Measurements from ENCODE around the gene HOXA3. TPM values are rescaled to one million over a fixed set of nuclear protein-coding genes. Genes with fewer than 3 reads are reported as not detected.

The HOXA3 gene
- total RNA-seq, 1 experiment from 2014 or later = 4.5 TPM

DNA sequence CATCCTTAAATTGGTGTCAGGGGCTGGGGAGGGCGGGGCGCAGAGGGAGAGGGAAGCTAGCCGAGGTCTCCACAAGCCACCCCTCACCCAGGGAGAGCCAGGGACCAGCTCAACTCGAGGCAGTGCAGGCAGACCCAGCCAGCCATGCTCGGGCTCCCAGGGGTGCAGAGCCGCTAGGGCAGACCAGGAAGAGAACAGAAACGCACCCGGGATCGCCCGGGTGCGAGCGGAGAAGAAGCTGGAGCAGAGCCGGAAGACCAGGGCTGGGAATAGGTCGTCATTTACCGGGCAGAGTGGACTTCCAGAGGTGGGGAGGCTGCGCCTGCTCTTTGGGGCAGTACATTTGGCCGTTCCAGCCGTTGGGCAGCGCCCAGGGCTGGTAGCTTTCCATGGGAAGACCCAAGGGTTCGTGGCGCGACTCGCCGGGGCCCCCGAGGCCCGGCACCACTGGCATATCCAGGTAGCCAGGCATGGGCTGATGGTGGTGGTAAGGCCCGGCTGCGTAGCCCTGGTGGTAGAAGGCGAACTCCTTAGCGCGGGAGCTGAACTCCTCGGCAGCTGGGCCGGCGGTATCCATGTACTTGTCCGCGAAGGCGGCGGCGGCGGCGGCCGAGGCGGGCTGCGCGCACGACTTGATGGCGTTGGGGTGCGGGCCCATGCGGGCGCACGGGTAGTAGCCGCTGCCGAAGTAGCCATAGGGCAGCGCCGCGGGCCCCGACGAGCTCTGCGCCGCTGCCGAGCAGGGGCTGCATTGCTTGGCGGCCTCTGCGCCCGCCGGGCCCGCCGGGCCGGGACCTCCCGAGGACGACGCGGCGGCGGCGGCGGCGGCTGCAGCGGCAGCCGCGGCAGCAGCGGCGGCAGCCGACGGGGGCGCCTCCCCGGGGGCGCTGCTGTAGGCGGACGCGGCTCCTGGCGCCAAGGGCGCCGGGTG, 46.8 kb upstream of the HOXA3 start:
- Histone ChIP-seq H4K20me1 (ENCODE audit: low read length) (peaks cover 12% of the 10 kb centered on the region; the same call in 1 of the 2 replicates), H3K79me2 (ENCODE audit: low read length) (peaks cover 95% of the 10 kb centered on the region), H3K27ac (ENCODE audit: low read length) (peak overlapping the region; percentile 53), H3K9me2 (replicated peaks; ENCODE audit: low read length) (no peaks in the 10 kb centered on the region), H2AFZ (ENCODE audit: low read length) (no peak overlapping the region), H3K9me3 (ENCODE audit: low read length) (no peaks in the 10 kb centered on the region), H3K36me3 (ENCODE audit: low read depth, low read length) (0 out of 2 replicates have a peak, but pooled peaks cover 6% of the 10 kb centered on the region), H3K4me2 (ENCODE audit: low read length) (peak overlapping the region; percentile 99), H3F3A (ENCODE audit: low read length, unreplicated experiment) (no peaks in the 10 kb centered on the region), H3K4me1 (ENCODE audit: insufficient read depth, low read length) (peaks cover 28% of the 10 kb centered on the region), H3K27me3 (ENCODE audit: low read length) (no peaks in the 10 kb centered on the region), H3K4me3 (ENCODE audit: low read length) (peak overlapping the region; percentile 91), H3K9ac (ENCODE audit: low read length) (peak overlapping the region; percentile 97)
- intact Hi-C loops (cut with micrococcal nuclease) = loop anchor here (5.0 kb wide), 2 partner anchors 543 to 893 kb away; partner anchors contain the start of gene TAX1BP1
- DNase-seq (peak; percentile 20), ATAC-seq (no peak)
- BruUV-seq (replicated peaks) = no TSS peak
- ChIA-PET CTCF (interaction anchor here (0.6 to 2.3 kb wide), 4 partner anchors 8 to 843 kb away, joined by 3 to 20 read pairs (median 4); no protein-coding TSS in a partner anchor), POLR2A (ENCODE audit: unreplicated experiment) (interaction anchor here (0.5 to 1.0 kb wide), 7 partner anchors 10 to 542 kb away, joined by 3 to 24 read pairs (median 4); no protein-coding TSS in a partner anchor)
- TF ChIP-seq EZH2phosphoT487 (IDR thresholded peaks at IDR 0.05; ENCODE audit: borderline replicate concordance, low read length) (no peak), EZH2 (IDR thresholded peaks at IDR 0.05; ENCODE audit: low read length, unreplicated experiment) (no peak)
- TF ChIP-seq, protein P1, sequence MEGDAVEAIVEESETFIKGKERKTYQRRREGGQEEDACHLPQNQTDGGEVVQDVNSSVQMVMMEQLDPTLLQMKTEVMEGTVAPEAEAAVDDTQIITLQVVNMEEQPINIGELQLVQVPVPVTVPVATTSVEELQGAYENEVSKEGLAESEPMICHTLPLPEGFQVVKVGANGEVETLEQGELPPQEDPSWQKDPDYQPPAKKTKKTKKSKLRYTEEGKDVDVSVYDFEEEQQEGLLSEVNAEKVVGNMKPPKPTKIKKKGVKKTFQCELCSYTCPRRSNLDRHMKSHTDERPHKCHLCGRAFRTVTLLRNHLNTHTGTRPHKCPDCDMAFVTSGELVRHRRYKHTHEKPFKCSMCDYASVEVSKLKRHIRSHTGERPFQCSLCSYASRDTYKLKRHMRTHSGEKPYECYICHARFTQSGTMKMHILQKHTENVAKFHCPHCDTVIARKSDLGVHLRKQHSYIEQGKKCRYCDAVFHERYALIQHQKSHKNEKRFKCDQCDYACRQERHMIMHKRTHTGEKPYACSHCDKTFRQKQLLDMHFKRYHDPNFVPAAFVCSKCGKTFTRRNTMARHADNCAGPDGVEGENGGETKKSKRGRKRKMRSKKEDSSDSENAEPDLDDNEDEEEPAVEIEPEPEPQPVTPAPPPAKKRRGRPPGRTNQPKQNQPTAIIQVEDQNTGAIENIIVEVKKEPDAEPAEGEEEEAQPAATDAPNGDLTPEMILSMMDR (conservative IDR thresholded peaks at IDR 0.05; ENCODE audit: low read depth, low read length) = no peak

DNA sequence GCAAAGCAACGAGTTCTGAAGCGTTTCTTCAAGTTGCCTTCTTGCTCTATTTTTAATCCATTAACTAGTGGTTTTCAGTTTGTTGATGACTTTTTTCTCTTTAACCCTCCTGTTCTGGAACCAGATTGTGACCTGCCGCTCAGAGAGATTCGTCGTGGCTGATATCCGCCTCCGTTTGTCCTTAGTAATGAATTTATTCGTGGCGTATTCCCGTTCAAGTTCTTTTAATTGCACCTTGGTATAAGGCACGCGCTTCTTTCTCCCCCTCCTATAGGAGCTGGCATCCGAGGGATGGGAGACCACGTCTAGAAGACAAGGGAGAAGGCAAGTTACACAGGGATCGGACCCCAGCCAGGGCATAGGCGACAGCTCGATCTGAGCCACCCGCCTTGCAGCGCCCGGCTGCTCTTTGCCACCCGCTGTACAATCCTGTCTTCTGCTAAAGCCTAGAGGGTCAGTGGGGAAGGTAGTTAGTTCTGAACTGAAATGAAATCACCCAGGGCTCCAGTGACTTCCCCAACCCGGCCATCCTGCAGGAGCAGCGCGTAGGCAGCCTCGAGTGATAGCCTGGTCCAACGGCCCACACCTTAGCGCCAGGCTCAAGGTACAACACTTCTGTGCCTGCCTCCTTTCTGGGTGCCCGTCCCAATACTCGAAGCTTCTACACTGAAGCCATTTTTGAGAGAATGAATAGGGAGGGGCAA, 45.9 kb upstream of the HOXA3 start:
- BruUV-seq (replicated peaks) = no TSS peak
- Histone ChIP-seq H3K36me3 (ENCODE audit: low read depth, low read length) (0 out of 2 replicates have a peak, but pooled peaks cover 6% of the 10 kb centered on the region), H3K9me3 (ENCODE audit: low read length) (no peaks in the 10 kb centered on the region), H3K9me2 (replicated peaks; ENCODE audit: low read length) (no peaks in the 10 kb centered on the region), H3K4me3 (ENCODE audit: low read length) (peak overlapping the region; percentile 91), H3F3A (ENCODE audit: low read length, unreplicated experiment) (no peaks in the 10 kb centered on the region), H3K9ac (ENCODE audit: low read length) (peak overlapping the region; percentile 97), H4K20me1 (ENCODE audit: low read length) (peaks cover 12% of the 10 kb centered on the region; the same call in 1 of the 2 replicates), H3K27ac (ENCODE audit: low read length) (peak overlapping the region; percentile 53), H3K79me2 (ENCODE audit: low read length) (peaks cover 95% of the 10 kb centered on the region), H2AFZ (ENCODE audit: low read length) (no peak overlapping the region), H3K4me2 (ENCODE audit: low read length) (peak overlapping the region; percentile 99), H3K27me3 (ENCODE audit: low read length) (no peaks in the 10 kb centered on the region), H3K4me1 (ENCODE audit: insufficient read depth, low read length) (peaks cover 22% of the 10 kb centered on the region)
- ChIA-PET POLR2A (ENCODE audit: unreplicated experiment) (interaction anchor here (0.7 kb wide), 1 partner anchor 102 kb away, joined by 6 read pairs; no protein-coding TSS in a partner anchor), CTCF (interaction anchor here (0.6 to 2.3 kb wide), 2 partner anchors 408 to 844 kb away, joined by 4 to 20 read pairs; no protein-coding TSS in a partner anchor)
- DNase-seq (peak; percentile 31), ATAC-seq (no peak)
- intact Hi-C loops (cut with micrococcal nuclease) = loop anchor here (5.0 kb wide), 2 partner anchors 544 to 894 kb away; partner anchors contain the start of gene TAX1BP1
- TF ChIP-seq EZH2phosphoT487 (IDR thresholded peaks at IDR 0.05; ENCODE audit: borderline replicate concordance, low read length) = no peak
- TF ChIP-seq, protein P1 (conservative IDR thresholded peaks at IDR 0.05; ENCODE audit: low read depth, low read length) = no peak
- no peak for TF ChIP-seq EZH2 (IDR thresholded peaks at IDR 0.05; ENCODE audit: low read length, unreplicated experiment)

Data from PC-3 (cell line).